RPMI8226 (cell line): ENCODE data around the gene ZBTB46.
"Not testable (repeated sequence)": the region's sequence is repeated elsewhere in the genome, so short reads cannot be mapped to it uniquely, and the experiment has no call there.

Source experiments
- DNase-seq: peaks from one replicate; pipeline ENCODE4 v3.0.0-alpha.2; 2015

ZBTB46 gene

DNA sequence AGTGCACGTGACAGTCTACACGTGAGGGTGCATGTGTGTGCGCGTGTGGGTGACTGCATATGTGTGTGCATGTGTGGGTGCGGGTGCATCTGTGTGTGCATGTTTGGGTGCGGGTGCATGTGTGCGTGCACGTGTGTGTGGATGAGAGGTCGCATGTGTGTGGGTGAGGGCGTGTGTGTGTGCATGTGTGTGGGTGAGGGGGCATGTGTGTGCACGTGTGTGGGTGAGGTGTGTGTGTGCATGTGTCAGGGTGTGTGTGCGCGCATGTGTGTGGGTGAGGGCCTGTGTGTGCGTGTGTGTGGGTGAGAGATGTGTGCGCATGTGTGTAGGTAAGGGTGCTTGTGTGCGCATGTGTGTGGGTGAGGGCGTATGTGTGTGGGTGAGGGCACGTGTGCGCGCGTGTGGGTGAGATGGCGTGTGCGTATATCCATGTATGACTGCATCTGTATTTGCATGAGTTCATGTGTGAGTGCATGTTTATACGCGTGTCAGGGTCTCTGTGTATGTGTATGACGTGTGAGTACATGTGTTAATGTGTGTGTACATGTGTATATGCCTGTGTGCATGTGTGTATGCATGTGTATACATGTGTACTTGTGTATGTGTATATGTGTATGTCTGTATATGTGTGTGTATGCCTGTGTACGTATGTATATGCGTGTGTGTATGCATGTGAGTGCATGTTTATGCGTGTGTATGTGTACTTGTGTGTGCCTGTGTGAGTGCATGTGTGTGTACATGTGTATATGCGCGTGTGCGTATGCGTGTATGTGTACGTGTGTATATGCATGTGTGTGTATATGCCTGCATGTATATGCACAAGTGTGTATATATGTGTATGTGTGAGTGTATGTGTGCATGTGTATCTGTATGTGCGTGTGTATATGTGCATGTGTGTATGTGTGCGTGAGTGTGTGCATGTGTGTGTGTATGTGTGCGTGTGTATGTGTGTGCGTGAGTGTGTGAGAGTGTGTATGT is 98.7 kb downstream of the ZBTB46 start:
- no peak for DNase-seq

GRCh38 chr20:63731410-63731809 is 99.7 kb downstream of the ZBTB46 start:
- DNase-seq: no peak

DNA sequence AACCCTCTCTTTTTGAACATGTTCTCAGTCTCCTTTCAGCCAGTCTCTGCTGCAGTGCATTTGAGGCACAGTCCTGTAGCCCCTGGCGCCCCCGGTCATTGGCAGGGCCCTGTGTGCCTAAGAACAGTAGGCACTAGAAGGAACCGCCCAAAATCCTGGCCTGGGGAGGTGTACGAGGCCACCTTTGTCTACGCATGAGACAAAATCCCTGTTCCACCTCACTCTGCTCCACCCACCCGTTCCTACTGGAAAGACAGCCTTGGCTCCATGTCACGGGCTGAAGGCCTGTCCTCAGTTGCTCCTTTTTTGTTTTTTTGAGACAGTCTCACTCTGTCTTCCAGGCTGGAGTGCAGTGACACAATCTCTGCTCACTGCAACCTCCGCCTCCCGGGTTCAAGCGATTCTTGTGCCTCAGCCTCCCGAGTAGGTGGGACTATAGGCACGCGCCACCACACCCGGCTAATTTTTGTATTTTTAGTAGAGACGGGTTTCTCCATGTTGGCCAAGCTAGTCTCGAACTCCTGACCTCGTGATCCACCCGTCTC is 100.8 kb downstream of the ZBTB46 start:
- DNase-seq: not testable (repeated sequence)

DNA sequence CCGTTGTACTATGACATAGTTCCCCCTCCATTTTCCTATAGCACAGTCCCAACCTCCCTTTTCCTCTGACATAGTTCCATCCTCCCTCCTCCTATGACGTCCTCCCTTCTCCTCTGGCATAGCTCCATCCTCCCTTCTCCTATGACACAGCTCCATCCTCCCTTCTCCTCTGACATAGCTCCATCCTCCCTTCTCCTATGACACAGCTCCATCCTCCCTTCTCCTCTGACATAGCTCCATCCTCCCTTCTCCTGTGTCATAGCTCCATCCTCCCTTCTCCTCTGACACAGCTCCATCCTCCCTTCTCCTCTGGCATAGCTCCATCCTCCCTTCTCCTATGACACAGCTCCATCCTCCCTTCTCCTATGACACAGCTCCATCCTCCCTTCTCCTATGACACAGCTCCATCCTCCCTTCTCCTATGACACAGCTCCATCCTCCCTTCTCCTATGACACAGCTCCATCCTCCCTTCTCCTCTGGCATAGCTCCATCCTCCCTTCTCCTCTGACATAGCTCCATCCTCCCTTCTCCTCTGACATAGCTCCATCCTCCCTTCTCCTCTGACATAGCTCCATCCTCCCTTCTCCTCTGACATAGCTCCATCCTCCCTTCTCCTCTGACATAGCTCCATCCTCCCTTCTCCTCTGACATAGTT is 108.0 kb downstream of the ZBTB46 start:
- not testable (repeated sequence) for DNase-seq

- no peak for DNase-seq
Observed at GRCh38 chr20:63718996-63719395, 112.1 kb downstream of the ZBTB46 start.

DNA sequence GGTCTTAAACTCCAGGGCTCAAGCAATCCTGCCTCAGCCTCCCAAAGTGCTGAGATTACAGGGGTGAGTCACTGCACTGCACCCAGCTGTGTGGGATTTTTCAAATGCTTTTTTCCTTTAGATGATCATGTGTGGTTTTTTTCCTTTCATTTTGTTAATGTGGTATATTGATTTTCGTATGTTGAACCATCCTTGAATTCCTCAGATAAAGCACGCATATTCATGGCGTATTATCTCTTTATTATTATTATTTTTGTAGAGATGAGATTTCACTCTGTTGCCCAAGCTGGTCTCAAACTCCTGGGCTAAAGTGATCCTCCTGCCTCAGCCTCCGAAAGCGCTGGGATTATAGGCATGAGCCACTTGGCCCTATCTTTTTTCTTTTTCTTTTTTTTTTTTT is 116.2 kb downstream of the ZBTB46 start:
- no peak for DNase-seq

- no peak for DNase-seq
Observed at GRCh38 chr20:63712191-63712590, 118.9 kb downstream of the ZBTB46 start.

GRCh38 chr20:63711085-63711645 is 119.9 kb downstream of the ZBTB46 start:
- no peak for DNase-seq

DNA sequence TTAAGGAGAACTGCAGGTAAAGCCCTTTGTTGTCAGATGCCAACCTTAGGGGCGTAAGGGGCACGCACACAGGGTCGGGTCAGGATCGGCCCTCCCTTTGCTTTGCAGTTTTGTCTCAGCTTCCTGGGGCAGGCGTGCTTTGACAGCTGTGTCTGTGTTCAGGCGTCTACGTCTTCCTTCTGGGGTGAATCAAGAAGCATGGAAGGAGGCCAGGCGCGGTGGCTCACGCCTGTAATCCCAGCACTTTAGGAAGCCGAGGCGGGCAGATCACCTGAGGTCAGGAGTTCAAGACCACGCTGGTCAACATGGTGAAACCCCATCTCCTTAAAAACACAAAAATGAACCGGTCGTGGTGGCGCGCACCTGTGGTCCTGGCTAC is 121.9 kb downstream of the ZBTB46 start:
- DNase-seq: no peak

- DNase-seq: no peak
Observed at GRCh38 chr20:63708301-63709148, 122.5 kb downstream of the ZBTB46 start.

DNA sequence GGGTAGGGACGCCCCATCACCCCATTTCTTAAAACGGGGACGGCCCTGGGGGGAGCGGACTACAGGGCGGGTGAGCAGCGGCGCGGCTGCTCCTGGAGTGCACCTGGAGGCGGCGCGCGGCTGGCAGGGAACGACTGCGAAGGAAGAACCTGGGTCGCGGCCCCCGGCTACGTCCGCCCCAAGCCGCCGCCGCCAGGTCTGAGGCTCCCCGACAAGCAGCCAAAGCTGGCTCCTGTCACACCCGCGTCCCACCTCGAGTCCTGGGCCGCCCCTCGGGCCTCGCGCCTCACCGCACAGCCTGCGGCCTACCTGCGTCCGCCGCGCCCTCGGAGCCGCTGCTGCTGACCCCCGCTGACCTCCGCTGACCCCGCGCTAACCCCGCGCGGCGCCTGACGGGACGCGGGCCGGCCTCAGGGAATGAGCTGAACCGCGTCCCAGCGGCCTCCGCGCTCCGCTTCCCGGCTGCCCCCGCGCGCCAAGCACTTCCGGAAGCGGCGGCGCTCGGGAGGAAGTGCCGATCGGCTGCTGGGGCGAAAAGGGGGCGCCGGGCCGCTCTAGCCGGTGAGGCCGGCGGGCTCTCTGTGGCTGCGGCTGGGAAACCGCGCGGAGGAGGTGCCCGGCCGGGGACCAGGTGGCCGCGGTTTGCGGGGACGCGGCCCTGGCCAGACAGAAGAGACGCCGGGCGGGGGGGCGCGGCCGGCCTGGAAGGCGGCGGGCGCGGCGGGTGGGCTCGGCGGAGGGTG is 123.3 kb downstream of the ZBTB46 start, which contains the start of the genes ARFRP1 and ZGPAT:
Gene ARFRP1, minus strand, starts transcription at position 419 of the 743 bp plus-strand sequence. CDS start 885 bp downstream, outside the sequence.
Gene ZGPAT, plus strand, starts transcription at position 482 of the 743 bp plus-strand sequence. CDS start 542 bp downstream, outside the sequence.
- DNase-seq: peak; percentile 93

GRCh38 chr20:63706852-63707557 is 124.1 kb downstream of the ZBTB46 start:
- peak; percentile 83 for DNase-seq

- DNase-seq: no peak
Observed at GRCh38 chr20:63706027-63706695, 124.9 kb downstream of the ZBTB46 start.

DNA sequence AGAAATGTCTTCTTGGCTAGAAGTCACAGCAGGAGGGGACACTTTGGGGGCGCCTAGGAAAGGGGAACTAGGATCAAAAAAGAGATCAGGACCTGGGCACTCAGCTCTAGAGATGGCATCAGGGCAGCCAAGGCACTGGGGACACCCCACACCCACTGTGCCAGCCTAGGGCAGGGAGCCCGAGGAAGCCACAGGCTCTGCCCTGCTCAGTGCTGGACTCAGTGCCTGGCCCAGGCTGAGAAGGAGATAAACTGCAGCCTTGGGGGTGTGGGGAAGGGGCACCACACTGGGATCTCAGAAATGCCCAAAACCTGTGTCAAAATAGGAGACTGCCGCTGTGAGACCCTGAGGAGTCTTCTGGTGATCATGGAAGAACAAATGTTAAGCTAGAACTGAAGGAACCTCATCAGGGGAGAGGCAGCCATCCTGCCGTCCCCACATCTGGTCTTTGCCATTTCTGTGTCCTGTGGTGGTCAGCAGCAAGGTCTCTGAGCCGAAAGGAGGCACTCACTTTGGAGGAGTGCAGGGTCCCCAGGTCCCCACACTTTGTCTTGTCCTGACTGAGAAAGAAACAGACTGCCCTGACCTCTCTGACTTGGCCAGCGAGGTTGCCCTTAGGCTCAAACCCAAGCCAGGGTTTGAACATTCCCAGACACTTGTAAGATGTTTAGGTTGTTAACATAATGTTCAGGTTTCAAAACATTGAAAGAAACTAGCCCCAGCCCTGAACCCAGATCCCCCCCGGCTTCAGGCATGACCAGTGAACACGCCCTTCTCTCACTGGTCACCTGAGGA is 125.6 kb downstream of the ZBTB46 start:
- no peak for DNase-seq

DNA sequence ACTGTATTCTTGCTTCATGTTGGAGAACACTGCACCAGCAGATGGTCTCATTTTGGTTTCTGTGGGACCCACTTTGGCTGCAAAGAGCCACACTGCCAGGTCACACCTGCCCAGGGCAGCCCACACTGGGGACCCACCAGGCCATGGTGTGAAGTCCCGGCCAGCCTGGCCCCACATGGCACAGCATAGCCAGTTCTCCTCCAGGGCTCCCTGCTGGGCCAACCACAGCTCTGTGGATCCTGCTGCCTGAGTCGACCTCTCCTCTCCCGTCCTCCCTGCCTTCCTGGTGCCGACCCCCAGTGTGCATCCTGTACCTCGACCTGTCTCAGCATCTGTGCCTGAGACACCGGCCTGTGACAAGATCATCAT is 126.3 kb downstream of the ZBTB46 start:
- DNase-seq: no peak

DNA sequence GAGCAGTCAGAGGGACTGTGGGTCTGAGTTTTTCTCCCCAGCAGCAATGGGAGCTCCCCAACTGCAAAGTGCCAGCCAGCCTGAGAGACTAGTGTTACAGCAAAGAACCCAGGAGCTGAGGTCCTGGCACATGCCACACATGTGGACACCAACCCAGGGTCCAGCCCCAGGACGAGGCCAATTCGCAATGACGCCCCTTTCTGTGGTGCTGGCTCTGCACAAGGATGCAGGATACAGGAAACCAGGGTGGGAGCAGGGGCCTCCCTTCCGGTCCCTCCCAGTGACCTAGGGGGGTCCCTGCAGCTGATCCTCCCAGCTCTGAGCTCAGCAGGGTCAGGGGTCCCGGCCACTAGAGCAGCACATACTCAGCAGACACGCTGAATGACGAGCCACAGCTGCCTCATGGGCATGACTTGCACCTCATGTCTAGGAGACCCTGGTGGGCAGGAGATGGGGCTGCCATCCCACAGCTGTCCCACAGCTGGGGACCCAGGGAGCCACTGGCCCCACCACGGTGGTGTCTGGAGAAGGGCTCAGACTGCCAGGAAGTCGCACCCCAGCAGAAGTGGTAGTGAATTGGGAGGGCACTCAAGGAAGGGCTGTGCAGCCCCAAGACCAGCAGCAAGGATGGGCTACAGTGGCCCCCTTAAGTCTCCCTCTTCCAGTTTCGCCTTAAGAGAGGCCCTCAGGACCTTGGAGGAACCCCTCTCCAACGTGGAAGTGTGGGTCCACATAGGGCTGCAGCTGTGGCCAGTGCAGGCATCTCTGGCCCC is 126.9 kb downstream of the ZBTB46 start:
- no peak for DNase-seq

- no peak for DNase-seq
Observed at GRCh38 chr20:63703471-63703975, 127.5 kb downstream of the ZBTB46 start.

DNA sequence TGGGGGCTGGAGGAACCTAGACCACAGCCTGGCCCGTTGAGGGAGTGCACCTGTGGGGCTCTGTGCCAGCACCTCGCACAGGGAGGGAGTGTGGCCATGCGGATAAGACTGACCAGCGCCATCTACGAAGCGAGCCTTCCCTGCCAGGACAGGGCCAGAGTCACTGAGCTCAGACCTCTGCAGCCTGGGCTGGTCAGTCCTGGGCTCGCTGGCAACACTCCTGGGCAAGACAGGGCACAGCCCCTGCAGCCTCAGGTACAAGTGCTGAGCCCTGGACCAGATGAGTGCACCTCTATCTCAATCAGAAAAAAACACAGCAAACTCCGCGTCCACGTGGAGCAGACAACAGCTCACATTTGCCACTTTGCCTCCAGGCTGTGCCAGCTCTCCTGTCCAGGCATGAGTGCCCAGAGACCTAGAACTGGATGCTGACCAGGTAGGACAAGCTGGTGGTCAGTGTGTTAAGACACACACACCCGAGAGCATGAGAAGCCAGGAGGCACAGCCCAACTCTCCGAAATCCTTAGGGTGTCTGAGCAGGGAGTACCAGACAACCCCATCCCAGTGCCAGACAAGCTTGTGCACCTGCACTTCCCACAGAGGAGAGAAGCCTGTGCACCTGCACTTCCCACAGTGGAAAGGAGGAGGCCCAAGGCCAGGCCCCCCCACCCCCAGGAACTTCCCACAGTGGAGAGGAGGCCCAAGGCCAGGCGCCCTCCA is 128.2 kb downstream of the ZBTB46 start:
- no peak for DNase-seq
